GM08714 (cell line): ENCODE results near the gene IL17D.
"Not testable (repeated sequence)": the region's sequence is repeated elsewhere in the genome, so short reads cannot be mapped to it uniquely, and the experiment has no call there.

Source experiments
- H3K4me3 ChIP-seq: fragments of 200-500 bp; sonication (Bioruptor generic); 2 replicates; pipeline ENCODE4 v1.5.1; 2014; ENCODE audit warnings: mild to moderate bottlenecking, low read length, inconsistent platforms
- ZNF274 ChIP-seq: IDR thresholded peaks from 2 replicates; pipeline ENCODE4 v1.6.1; 2012; ENCODE audit warnings: mild to moderate bottlenecking, low read depth, low read length

Gene IL17D, protein sequence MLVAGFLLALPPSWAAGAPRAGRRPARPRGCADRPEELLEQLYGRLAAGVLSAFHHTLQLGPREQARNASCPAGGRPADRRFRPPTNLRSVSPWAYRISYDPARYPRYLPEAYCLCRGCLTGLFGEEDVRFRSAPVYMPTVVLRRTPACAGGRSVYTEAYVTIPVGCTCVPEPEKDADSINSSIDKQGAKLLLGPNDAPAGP

DNA sequence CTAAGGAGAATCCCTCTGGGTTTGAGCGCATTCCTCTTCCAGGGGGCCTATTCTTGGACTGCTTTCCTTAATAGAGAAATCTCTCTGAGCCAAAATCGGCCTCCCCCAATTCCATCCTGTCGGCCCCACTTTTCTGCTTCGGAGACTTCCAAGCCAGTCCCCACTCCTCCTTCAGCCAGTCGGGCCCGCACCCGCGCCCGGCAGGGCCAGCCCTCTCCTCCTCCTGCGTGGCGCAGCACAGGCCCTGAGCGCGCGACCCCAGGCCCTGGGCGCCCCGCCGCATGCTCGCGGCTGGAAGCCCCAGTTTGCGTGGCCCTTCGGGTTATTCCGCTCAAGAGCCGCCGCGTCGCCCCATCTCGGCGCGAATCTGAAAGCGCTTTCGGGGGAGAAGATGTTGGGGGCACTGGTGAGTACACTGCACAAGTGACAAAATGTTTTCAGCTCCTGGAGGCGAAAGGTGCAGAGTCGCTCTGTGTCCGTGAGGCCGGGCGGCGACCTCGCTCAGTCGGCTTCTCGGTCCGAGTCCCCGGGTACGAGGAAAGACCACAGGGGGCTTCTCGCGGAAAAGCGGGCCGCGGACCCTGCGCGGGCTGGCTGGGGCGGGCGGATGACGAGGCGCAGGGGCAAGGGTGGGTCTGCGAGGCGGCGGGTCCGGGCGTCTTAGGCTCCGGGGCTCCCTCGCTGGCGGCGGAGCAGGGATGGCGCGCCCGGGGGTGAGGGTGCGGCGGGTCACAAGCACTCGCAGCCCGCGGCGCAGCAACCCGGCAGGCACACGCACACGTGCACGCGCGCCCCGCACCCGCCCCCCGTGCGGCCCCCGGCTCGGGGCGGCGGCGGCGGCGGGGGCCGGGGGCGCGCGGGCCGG, at the start of gene IL17D:
TSS of gene IL17D (plus strand) at position 785 of the 865 bp plus-strand sequence. CDS start 303 bp downstream, outside the sequence.
- H3K4me3 ChIP-seq, result peak within 1 kb of the TSS; percentile 84
- TF ChIP-seq ZNF274, result no peak

DNA sequence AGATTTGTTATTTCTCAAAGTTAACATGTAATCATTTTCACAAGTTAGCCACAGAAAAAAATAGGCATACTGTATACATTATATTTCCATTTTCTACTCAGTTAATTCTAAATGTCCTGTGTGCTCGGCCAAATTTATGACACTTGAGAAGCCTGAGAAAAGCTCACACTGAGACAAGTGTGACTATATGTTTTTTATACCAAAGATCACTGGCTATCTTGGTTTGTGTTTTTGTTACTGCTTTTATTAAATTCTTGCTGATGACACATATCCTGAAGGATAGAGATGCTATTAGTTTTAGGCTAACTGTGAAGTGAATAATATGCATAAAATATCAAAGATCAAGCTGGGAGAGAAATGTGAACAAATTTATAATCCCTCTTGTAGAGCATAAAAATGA, 49.3 kb upstream of the IL17D start:
- no peak for TF ChIP-seq ZNF274
- H3K4me3 ChIP-seq, result no peak overlapping the region

DNA sequence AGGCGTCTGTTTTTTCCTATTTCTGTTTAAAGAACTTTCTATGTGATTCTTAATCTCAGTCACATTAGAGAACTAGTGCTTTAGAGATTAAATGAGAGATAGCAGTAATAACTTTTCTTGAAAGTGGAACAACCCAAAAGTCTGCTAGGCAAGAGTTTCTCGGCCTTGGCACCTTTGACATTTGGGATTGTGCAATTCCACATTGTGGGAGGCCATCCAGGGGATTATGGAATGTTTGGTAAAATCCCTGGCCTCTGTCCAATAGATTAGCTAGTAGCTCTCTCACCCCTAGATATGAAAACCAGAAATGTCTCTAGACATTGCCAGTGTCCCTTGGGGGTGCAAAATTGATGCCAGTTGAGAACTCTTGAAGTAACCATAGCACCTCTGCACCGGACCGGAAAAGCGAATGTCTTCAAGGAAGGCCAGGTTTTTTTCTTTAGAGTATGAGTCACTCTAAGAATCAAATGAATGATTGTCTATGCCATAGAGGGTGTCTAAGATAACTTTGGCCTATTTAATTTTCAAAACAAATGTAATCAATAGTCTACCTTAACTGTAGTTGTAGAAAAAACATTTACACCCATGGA, 45.0 kb upstream of the IL17D start:
- no peak for TF ChIP-seq ZNF274
- no peak overlapping the region for H3K4me3 ChIP-seq

DNA sequence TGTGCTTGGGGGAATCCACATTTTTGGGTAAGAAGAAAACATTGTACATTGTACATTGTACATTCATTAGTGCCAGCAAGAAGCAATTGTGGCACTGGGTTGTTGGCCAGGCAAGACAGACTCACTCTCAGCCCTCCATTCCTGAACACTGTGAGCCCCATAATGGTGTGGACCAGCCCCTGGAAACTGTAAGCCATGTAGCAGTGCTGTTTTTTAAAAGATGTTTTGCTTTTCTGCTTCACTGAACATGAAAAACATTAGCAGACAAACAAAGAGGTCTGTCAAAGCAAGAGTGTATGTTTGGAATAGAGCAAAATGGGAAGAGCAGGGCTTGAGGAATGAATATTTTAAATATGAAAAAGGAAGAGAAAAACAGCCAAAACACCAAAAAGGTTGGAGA, 39.1 kb upstream of the IL17D start:
- no peak for TF ChIP-seq ZNF274
- no peak overlapping the region for H3K4me3 ChIP-seq

DNA sequence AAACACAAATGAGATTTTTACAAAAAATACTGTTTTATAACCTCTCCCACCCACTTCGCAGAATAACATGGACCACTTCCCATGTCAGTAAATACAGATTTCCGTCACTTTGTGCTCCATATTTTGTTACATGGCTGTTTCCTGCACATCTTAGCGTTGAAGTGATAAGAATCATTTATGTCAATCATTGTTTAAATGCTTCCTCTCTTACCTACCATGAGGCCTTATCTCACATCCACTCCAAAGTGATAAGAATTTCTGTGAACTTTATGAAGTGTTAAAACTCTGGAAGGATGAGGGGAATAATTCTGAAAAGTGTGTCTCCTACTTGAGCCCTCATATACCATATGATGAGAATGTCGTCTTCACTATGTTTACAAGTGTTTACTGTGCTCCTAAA, 36.6 kb upstream of the IL17D start:
- TF ChIP-seq ZNF274, result no peak
- H3K4me3 ChIP-seq, result no peak overlapping the region

DNA sequence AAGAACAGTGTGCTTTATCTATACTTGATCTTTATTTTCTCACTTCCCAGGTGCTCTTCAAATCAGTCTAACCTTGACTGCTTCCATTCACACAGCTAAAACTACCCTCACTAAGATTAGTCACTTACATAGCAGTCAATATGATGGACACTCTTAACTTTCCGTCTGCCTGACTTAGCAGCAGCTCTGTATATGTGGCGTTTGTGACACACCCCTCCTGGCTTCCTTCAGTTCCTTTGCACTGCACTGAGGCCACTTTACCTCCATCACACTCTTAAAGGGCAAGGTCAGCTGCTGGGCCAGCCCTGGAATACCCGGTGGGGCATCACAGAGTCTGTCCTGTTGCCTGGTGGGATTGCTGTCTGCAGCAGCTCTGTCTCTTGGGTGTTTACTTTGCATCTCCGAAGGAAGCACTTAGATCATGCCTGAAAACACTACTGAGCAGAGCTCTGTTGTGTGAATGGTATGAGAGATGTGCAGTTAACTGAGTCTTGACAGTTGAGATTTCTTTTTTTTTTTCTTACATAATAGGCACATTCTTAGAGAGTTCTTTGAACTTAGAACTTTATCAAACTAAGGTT, 35.6 kb upstream of the IL17D start:
- H3K4me3 ChIP-seq, result no peak overlapping the region
- no peak for TF ChIP-seq ZNF274

DNA sequence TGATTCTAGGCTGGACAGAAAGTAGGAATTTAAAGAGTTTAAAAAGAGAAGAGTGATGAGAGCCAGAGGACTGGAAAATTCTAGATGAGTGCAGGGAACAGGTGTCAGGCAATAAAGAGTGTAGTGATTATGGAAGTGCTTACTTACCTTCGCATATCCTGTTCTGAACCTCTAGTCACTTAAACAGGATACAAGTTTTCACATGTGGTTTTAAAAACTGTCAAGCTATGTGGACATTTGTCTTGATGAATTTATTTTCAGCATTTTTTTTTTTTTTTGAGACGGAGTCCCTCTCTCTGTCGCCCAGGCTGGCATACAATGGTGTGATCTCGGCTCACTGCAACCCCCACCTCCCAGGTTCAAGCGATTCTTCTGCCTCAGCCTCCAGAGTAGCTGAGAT, 34.3 kb upstream of the IL17D start:
- no peak for TF ChIP-seq ZNF274
- no peak overlapping the region for H3K4me3 ChIP-seq

DNA sequence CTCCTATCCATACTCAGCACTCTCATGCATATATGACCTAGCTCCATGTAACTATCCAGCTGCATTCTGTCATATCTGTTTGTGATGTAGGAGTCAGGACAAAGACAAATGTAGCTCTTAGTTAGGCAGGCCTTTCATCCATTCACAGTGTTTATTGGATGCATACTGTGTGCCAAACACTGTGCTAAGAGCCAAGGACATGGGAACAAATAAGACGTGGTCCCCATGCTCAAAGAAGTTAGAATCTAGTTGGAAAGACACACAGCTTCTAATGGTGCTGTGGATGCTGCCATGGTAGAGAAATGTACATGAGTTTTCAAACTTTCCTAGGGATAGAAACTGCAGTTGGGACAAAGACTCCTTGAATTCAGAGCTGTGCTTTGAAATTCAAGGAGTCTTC, 31.7 kb upstream of the IL17D start:
- no peak for TF ChIP-seq ZNF274
- H3K4me3 ChIP-seq, result no peak overlapping the region

DNA sequence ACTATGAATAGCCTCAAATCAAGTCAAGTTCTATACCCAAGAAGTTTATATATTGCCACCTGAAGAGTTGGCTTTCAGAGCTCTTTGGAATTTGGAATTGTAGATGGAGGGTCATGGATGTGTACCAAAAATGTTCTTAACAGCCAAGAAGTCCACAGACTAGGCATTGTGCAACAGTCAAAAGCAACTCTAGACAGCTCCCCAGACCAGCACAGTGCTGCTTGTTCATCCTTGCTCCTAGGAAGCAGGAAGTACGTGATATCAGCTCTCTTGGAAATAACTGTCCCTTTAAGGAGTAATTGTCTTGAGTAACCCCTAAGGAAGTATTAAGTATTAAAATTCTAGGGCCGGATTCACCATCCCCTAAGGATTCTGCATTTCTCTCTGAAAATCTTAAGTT, 30.7 kb upstream of the IL17D start:
- H3K4me3 ChIP-seq, result no peak overlapping the region
- TF ChIP-seq ZNF274, result no peak

DNA sequence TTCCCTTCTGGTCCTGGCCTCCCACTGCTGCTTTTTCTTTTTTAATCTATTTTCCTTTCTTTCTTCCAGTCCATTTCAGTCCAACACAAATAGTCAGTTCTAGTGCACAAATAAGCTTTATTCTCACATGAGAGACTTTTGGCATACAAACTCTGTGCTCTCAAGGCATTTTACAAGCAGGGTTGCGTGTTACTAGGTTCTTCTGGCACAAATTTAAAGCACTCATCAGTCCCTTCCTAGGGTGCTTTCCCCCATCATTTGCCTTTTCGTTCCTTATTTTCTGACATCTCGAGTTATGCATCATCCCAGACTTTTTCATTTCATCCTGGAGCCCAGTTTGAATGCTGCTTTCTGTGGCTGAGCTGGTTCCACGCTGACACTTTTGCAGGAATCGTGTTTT, 29.8 kb upstream of the IL17D start:
- H3K4me3 ChIP-seq, result no peak overlapping the region
- TF ChIP-seq ZNF274, result no peak

DNA sequence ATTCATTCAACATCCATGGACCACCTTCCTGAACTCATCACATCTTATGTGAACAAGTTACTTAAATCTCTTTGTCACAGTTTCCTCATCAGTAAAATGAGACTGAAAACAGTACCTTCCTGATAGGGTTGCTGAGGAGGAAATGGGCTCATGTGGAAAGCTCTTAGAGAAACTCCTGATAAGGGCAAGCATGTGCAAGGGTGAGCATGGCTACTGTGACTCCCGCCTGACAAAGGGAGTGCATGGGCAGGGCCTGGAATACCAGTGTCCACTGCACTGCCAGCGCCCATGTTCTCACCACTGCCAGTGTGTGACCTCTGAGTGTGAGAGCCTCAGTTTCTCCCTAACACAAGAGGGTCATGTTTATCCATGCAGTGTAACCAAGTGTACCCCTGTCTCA, 27.3 kb upstream of the IL17D start:
- no peak for TF ChIP-seq ZNF274

DNA sequence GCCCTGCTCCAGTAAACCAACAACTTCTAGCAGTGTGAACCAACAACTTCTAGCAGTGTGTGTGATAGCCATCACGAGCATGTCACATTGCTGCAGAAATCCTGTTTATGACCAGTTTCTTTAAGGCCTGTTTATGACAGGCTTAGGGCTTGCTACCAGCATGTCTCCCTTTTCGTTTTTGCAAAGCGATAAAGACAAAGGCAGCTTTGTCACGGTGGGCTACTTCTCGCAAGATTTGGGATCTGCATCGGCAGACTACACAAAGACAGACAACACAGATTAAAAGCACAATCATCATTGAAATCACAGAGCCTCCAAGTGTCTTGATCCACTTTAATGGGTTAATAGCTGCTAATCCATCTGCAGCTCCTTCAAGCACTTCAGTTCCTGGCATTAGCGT, 24.9 kb upstream of the IL17D start:
- not testable (repeated sequence) for H3K4me3 ChIP-seq

More for the DNA sequence above, 27.3 kb upstream of the IL17D start:
- no peak overlapping the region for H3K4me3 ChIP-seq

DNA sequence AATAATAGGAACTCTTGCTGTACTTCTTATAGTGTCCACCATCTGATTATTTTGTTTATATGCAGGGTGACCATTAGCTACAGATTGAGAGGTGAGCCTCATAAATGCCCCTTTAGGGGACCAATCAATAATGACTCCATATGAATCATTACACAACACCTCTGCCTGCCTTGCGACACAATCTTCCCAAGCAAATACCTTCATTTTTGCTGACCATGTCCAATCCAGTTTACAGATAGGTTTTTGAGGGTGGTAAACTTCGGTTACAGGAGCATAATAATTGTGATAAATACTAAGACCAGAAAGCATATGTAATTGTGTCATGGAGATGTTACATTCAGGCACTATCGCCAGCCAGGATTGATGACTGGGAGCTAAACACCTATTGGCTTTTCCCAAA, 23.6 kb upstream of the IL17D start:
- no peak for TF ChIP-seq ZNF274
- H3K4me3 ChIP-seq, result no peak overlapping the region

DNA sequence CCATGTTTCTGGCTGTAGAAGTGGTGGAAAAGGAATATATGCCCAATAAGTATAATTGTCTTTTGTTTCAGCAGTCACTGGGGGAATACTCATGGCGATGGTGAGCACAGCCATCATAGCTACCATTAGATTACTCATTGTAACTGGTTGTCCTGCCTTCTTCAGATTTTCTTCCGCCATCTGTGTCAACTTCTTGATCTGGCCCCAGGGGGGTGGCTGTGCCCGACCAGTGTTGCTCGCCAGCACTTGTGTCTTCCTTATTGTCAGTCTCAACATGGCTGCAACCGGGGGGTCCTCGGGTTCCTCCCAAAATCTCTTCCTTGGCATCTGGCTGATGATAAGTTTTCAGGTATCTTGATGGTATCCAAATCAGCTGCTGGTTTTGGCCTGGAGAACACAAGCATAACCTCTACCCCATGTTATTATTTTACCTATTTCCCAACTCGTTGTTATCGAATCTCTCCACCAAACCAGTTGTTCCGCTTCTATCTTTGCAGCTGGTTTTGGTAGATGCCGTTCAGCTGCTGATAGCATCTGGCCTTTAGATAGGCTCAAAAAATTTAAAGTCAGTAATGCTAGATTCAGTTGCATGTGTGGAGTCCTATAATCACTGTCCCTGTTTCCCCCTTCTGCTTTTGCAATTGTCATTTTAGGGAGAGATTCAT, 23.0 kb upstream of the IL17D start:
- no peak overlapping the region for H3K4me3 ChIP-seq
- no peak for TF ChIP-seq ZNF274

DNA sequence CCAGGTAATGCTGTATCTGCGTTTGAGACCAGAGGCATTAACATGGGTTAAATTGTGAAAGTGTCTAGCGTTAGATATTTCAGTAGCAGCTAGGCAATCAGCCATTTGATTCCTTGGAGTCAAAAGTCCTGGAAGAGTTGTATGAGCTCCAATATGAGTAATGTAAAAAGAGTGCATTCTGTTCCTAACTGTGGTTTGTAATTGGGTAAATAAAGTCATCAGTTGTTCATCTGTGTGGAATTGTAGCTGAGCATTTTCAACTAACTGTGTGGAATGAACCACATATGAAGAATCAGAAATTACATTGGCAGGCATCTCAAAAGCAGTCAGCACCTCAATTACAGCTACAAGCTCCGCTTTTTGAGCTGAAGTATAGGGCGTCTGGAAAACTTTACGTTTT, 22.0 kb upstream of the IL17D start:
- not testable (repeated sequence) for H3K4me3 ChIP-seq
